ENCODE results near the gene HPRT1.
"Not testable (repeated sequence)": the region's sequence is repeated elsewhere in the genome, so short reads cannot be mapped to it uniquely, and the experiment has no call there.

Gene HPRT1, protein sequence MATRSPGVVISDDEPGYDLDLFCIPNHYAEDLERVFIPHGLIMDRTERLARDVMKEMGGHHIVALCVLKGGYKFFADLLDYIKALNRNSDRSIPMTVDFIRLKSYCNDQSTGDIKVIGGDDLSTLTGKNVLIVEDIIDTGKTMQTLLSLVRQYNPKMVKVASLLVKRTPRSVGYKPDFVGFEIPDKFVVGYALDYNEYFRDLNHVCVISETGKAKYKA

DNA sequence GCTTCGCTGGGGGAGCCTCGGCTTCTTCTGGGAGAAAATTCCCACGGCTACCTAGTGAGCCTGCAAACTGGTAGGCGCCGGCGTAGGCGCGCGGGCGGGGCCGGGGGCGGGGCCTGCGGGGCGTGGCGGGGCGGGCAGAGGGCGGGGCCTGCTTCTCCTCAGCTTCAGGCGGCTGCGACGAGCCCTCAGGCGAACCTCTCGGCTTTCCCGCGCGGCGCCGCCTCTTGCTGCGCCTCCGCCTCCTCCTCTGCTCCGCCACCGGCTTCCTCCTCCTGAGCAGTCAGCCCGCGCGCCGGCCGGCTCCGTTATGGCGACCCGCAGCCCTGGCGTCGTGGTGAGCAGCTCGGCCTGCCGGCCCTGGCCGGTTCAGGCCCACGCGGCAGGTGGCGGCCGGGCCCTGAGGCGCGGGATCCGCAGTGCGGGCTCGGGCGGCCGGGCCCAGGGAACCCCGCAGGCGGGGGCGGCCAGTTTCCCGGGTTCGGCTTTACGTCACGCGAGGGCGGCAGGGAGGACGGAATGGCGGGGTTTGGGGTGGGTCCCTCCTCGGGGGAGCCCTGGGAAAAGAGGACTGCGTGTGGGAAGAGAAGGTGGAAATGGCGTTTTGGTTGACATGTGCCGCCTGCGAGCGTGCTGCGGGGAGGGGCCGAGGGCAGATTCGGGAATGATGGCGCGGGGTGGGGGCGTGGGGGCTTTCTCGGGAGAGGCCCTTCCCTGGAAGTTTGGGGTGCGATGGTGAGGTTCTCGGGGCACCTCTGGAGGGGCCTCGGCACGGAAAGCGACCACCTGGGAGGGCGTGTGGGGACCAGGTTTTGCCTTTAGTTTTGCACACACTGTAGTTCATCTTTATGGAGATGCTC lies at the start of gene HPRT1:
Gene HPRT1, plus strand, starts transcription at position 161 of the 857 bp plus-strand sequence. Its CDS starts 147 bp downstream, at position 308.
- DNase-seq (ENCODE audit: low read depth in 3 of 3) = peak; percentile 36 to 73 (median 40)

DNA sequence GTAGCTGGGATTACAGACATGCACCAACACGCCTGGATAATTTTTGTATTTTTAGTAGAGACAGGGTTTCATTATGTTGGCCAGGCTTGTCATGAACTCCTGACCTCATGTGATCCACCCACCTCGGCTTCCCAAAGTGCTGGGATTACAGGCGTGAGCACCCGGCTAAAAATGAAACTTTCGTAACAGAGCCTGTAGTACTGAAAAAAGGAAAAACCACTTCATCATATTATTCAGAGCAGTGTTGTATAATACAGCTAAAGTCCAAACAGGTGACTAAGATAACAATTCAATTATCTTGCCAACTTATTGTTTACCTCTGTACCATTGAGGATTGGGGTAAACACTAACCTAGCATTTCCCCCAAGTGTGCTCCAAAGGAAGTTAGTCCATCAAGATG lies 43.9 kb upstream of the HPRT1 start:
- DNase-seq (ENCODE audit: low read depth in 3 of 3) = no peak

DNA sequence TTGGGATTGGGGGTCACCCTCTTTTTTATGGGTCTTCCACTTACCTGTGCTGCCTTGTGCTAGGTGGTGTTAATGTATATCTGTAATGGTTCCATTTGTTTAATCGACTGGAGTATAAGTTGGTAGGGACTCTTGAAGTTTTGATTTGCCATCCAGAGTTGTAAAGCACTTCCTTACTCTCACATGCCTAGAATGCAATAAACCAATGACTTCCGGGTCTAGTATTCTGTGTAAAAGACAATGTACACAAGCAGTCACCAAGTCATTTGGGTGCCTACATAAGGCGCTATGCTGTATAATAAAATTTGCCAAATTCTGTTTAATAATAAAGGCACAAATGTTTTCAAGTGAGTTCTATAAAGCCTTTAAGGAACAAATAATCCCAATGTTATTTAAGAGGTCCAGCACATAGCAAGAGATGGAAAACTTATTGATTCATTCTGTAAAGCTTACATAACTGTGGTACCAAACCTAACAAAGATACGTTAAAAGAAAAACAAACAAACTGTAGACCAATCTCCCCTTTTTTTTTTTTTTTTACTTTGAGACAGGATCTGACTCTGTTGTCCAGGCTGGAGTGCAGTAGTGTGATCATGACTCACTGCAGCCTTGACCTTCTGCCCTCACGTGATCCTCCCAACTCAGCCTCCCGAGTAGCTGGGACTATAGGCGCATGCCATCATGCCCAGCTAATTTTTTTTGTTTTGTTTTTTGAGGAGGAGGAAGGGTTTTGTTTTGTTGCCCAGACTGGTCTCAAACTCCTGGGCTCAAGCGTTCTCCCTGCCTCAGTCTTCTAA lies 41.5 kb upstream of the HPRT1 start:
- DNase-seq (ENCODE audit: low read depth in 3 of 3) = no peak

DNA sequence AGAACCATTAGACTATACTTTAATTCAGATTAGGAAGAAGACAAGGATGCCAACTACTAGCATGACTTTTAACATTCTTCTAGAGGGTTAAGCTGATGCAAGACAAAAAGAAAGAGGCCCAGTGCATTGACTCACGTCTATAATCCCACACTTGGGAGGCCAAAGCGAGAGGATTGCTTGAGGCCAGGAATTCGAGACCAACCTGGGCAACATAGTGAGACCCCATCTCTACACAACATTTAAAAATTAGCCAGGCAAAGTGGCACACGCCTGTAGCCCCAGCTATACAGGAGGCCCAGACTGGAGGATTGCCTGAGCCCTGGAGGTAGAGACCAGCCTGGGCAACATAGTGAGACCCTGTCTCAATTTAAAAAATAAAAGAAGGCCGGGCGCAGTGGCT lies 40.2 kb upstream of the HPRT1 start:
- DNase-seq (ENCODE audit: low read depth in 3 of 3) = no peak

DNA sequence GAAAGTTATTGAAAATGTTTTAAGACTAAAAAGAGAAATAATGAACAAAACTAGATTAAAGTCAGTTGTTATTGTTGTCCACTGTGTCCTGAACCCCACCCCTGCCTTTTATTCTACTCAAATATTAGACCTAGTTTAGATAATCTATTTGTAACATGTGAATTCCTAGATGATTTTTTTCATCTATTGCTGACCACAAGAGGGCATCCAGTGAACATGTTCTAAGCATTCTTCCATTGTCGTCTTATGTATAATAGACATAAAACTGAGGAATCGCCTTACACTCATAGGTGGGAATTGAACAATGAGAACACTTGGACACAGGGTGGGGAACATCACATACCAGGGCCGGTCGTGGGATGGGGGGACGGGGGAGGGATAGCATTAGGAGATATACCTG lies 36.4 kb upstream of the HPRT1 start:
- DNase-seq (ENCODE audit: low read depth in 3 of 3) = no peak

DNA sequence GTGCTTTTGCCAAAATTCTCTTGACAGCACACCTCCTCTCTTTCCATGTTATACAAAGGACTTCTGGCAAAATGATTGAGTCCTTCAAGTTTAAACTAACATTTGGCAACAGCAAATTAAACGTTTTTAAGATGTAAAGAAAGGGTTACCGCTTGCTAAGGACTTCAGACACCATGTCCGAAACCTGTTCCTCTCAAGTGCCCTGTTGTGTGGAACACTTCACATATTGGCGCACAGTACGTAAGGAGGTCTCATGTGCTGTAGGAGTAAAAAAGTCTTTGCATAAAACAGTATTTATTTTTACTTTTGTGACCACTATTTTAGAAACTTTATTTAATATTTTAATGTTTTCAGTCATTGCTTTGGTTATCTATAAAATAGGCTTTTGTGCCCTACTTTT lies 33.7 kb upstream of the HPRT1 start:
- no peak for DNase-seq (ENCODE audit: low read depth in 3 of 3)

DNA sequence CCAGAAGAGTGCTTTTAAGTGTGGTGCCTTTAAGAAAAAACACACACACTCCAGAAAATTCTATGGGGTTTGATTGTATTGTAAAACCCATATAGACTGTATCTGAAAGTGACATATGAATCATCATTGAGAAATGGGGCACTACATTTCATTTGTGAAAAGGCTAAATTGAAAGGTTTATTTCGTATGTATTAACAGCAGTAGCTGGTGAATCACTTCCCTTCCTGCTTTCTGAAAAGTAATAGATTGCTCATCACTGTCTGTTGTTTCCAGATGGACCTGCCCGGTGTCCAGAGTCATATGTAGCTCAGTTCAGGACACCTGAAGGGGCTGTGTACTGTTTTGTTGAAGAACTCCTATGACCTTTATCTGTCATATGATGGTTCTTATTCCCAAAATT lies 28.1 kb upstream of the HPRT1 start:
- peak in 1 of 3 experiments; percentile 3 for DNase-seq (ENCODE audit: low read depth in 3 of 3)

DNA sequence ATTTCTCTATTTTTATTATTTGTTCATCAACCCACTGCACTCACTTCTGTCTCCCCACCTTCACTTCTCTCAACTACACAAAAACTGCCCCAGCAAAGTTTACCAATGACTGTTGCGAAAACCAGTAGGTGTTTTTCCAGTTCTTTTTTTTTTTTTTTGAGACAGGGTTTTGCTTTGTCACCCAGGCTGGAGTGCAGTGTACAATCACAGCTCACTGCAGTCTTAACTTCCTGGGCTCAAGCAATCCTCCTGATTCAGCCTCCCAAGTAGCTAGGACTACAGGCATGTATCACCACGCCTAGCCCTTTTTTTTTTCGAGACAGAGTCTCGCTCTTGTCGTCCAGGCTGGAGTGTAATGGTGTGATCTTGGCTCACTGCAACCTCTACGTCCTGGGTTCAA lies 24.1 kb upstream of the HPRT1 start:
- no peak for DNase-seq (ENCODE audit: low read depth in 3 of 3)

DNA sequence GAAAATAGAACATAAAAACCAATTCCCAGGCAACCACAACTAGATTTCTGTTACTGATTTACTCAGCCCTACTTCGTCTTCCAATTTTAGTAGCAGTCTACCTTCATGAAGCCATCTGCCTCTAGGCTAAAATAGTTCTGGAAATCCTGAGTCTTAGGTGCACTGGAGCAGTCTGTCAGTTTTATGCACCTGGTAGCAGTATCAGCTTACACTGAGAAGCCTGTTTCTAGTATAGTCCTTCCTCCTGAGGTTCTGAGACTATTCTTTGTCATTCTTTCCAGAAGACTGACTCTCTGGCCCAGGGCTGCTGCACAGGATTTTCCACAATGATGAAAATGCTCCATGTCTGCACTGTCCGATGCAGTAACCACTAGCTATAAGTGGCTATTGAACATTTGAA lies 16.9 kb upstream of the HPRT1 start:
- no peak for DNase-seq (ENCODE audit: low read depth in 3 of 3)

DNA sequence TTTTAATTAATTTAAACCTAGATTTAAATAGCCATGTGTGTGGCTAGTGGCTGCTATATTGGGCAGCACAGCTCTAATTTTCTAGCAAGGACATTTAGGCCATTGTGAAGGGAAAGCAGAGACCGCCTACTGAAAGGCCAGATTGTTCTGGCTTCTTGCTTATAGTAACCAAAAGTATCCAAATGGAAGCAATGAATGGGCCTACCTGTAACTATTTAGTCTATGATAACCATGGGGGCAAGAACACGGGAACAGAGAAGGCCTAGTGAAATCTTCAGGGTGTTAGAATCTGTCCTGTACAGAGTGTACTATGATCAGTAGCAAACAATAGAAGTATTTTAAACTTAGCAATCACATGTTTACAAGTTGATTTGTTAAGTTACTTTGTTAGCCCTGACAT lies 16.5 kb upstream of the HPRT1 start:
- DNase-seq (ENCODE audit: low read depth in 3 of 3) = no peak

DNA sequence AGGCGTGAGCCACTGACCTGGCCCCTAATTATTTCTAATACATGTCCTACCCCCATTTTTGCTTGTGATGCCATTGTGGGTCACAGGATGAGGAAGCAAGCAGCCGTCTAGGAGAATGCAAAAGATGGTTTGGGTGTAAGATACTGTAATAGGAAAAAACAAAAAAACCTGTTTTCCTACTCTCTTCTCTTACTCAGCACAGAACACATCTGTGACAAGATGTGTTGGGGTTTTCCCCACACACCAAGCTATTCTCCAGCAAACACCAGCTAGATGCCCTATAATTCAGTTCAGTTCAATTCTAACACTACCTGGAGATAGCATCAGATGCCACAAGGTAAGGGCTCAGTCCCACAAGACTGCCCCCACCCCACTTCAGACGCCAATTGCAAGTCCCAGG lies 15.3 kb upstream of the HPRT1 start:
- no peak for DNase-seq (ENCODE audit: low read depth in 3 of 3)

DNA sequence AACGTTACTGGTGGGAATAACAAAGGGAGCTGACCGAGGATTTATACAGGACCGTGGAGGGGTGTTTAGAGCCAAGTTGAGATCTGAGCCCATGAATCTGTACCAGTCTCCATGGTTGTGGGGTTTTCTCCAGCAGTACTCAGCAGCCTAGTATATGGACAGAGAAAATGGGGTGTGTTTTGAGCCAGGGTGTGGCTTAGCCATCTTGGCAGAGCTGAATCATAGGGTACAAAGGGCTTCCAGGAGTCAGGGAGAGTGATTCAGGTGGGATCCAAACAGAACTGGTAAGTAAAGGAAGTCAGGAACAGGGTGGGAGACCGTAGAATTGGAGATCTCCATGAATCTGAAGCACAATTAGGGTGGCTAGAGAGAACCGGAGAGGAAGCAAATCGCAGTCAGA lies 7.4 kb upstream of the HPRT1 start:
- no peak for DNase-seq (ENCODE audit: low read depth in 3 of 3)

DNA sequence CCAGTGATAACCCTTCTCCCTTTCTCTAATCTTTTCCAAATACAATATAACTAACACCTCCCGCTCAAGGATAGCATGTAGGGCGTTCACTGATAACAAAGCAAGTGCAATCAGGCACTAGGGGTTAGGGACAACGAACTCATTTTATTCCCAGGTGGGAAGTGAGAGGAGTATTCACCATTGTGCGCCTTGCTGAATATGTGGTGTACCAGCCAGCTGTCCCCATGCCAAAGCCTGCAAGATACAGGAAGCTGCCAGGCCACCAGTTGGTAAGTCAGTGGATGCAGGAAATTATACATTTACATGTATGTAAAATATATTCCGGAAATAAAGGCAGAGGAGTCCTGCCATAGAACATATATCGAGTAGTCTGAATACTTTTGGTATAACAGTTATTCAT lies 6.3 kb upstream of the HPRT1 start:
- no peak for DNase-seq (ENCODE audit: low read depth in 3 of 3)

DNA sequence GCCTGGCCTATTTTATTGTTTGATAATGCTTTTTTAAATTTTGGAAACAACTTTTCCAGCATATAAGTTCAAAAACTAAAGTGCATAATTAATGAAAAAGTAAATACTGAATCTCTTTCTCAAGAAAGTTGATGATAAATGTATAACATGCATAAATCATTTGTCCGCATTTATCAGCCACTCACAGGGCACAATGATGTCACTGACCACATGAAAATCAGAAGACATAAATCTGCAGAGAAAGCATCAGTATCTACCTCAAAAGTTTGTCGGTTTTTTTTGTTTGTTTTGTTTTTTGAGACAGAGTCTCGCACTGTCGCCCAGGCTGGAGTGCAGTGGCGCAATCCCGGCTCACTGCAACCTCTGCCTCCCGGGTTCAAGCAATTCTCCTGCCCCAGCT lies 5.5 kb upstream of the HPRT1 start:
- DNase-seq (ENCODE audit: low read depth in 3 of 3) = no peak

DNA sequence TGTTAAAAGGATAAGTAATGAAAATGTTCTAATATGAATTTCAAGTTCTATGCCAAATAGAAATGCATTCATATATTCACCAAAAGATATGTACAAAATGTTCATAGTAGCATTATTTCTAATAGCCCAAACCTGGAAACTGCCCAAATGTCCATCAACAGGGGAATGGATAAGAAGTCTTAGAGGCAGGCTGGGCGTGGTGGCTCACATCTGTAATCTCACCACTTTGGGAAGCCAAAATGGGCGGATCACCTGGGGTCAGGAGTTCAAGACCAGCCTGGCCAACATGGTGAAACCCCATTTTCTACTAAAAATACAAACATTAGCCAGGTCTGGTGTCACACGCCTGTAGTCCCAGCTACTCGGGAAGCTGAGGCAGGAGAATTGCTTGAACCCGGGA lies 2.3 kb upstream of the HPRT1 start:
- DNase-seq (ENCODE audit: low read depth in 3 of 3) = no peak

DNA sequence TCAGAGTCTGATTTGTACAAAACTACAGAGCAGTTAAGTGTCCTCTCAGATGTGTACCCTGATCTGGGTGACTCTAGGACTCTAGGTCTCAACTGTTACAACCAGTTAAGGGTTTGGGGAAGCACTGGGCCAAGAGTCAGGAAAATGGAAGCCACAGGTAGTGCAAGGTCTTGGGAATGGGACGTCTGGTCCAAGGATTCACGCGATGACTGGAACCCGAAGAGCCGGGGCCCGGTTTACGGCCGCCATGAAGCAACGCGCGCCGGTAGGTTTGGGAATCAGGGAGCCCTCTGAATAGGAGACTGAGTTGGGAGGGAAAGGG lies 321 bp upstream of the HPRT1 start:
- DNase-seq (ENCODE audit: low read depth in 3 of 3) = no peak

DNA sequence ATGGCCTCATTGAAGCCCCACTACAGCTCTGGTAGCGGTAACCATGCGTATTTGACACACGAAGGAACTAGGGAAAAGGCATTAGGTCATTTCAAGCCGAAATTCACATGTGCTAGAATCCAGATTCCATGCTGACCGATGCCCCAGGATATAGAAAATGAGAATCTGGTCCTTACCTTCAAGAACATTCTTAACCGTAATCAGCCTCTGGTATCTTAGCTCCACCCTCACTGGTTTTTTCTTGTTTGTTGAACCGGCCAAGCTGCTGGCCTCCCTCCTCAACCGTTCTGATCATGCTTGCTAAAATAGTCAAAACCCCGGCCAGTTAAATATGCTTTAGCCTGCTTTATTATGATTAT lies 876 bp downstream of the HPRT1 start:
- DNase-seq (ENCODE audit: low read depth in 3 of 3) = no peak

DNA sequence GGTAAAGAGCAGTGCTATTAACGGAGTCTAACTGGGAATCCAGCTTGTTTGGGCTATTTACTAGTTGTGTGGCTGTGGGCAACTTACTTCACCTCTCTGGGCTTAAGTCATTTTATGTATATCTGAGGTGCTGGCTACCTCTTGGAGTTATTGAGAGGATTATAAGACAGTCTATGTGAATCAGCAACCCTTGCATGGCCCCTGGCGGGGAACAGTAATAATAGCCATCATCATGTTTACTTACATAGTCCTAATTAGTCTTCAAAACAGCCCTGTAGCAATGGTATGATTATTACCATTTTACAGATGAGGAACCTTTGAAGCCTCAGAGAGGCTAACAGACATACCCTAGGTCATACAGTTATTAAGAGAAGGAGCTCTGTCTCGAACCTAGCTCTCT lies 1.5 kb downstream of the HPRT1 start:
- DNase-seq (ENCODE audit: low read depth in 3 of 3) = no peak

DNA sequence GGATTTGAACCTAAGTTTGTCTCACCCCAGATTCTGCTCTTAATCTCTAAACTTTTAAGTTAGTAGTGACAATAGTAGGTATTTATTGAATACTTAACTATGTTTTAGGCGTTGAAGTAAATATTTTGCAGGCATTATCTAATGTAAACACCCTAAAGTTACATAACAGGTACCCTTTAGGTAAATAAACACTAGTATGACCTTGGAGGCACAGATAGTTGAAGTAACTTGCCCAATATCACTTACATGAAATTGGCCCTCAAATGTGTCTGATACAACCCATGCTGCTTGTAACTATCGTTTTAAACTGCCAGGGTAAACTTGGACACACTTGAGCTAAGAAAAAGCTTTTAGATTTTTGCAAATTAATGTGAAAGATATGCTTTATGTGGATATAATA lies 3.0 kb downstream of the HPRT1 start:
- no peak for DNase-seq (ENCODE audit: low read depth in 3 of 3)

DNA sequence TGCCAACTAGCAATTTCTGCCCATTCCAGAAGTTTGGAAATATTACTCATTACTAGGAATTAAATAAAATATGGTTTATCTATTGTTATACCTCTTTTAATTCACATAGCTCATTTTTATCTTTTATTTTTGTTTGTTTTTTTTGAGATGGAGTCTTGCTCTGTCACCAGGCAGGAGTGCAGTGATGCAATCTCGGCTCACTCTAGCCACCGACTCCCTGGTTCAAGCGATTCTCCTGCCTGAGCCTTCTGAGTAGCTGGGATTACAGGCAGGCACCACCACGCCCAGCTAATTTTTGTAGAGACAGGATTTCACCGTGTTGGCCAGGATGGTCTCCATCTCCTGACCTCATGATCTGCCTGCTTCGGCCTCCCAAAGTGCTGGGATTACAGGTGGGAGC lies 4.5 kb downstream of the HPRT1 start:
- not testable (repeated sequence) for DNase-seq (ENCODE audit: low read depth in 3 of 3)

DNA sequence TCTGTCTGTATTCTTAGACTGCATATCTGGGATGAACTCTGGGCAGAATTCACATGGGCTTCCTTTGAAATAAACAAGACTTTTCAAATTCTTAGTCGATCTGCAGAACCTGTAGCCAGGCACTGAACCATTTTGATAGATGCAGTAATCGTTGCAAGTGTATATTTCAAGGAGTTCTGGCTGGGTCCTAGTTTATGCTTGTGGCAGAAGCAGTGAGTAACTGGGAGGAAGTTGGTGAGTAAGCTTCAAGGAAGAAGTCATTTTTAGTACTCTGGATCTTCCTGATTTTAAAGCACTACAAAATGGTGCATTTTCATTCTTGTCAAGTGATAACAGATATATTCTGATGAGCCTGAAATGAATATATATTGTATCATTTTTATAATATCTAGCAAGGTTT lies 9.5 kb downstream of the HPRT1 start:
- no peak for DNase-seq (ENCODE audit: low read depth in 3 of 3)

DNA sequence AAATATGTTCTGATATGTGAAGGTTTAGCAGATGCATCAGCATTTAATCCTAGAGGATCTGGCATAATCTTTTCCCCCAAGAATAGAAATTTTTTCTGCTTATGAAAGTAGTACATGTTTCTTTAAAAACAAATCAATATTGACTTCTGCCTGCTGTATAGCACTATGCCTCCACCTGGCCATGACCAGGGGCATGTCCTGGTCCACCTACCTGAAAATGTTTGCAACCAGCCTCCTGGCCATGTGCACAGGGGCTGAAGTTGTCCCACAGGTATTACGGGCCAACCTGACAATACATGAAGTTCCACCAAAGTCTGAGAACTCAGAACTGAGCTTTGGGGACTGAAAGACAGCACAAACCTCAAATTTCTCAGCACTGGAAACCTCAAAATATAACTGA lies 10.0 kb downstream of the HPRT1 start:
- no peak for DNase-seq (ENCODE audit: low read depth in 3 of 3)

DNA sequence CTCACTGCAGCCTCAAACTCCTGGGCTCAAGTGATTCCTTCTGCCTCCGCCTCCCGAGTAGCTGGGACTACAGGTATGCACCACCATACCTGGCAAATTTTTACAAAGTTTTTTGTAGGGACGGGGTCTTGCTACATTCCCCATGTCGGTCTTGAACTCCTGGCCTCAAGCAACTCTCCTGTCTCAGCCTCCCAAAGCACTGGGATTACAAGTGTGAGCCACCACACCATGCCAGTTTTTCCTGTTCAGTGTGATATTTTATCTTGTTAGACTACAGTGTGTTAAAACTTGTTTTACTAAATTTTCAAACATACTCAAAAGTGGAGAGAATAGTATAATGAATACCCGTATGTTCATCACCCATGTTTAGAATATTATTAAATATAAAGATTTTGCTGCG lies 12.1 kb downstream of the HPRT1 start:
- DNase-seq (ENCODE audit: low read depth in 3 of 3) = no peak

Measured in stimulated activated CD4-positive, alpha-beta T cell treated with anti-CD3 and anti-CD28 coated beads, TNF-alpha, amount 100 ng/mL, for 24 hours (primary cell).